ENCODE data around the gene SLC6A3. TPM values are rescaled to one million over a fixed set of nuclear protein-coding genes. Genes with fewer than 3 reads are reported as not detected.

The SLC6A3 gene
- total RNA-seq, 4 donors from 2014 or later, result not detected

- TF ChIP-seq EP300 (IDR thresholded peaks at IDR 0.05; ENCODE audit: low read depth), result no peak
- TF ChIP-seq CTCF (IDR thresholded peaks at IDR 0.05), result no peak
- TF ChIP-seq POLR2A (IDR thresholded peaks at IDR 0.05), result no peak
- no peak for TF ChIP-seq POLR2AphosphoS5 (IDR thresholded peaks at IDR 0.05)
- in situ Hi-C loops (cut with MboI; ENCODE audit: low pct_ligation_motif_present in 1 of 4, low pct_unique_long_range_greater_than_20kb in 1 of 4, low sequenced_read_pairs in 3 of 4), result no loop called here
- Histone ChIP-seq H3K27me3 (peaks cover 17% of the 10 kb centered on the region), H3K36me3 (no peaks in the 10 kb centered on the region), H3K4me3 (no peak overlapping the region), H3K4me1 (no peaks in the 10 kb centered on the region), H3K9me3 (no peaks in the 10 kb centered on the region), H3K27ac (no peak overlapping the region)
- intact Hi-C loops (cut with DNase I; ENCODE audit: low total_unique reads), result no loop called here
- whole genome bisulfite sequencing, 2 donors (ENCODE audit: low coverage in 1 of 2), result 75% methylated on average over 10 of the region's 10 CpGs; no CpG with 5 or more reads in 1 of the 2 donors
- DNase-seq, result no peak
Measured at GRCh38 chr5:1412621-1413020, 32.6 kb downstream of the SLC6A3 start.

GRCh38 chr5:1412163-1412562 lies 33.1 kb downstream of the SLC6A3 start:
- no peak overlapping the region for H3K4me3 ChIP-seq
- H3K9me3 ChIP-seq, result no peaks in the 10 kb centered on the region
- in situ Hi-C loops (cut with MboI; ENCODE audit: low pct_ligation_motif_present in 1 of 4, low pct_unique_long_range_greater_than_20kb in 1 of 4, low sequenced_read_pairs in 3 of 4) (no loop called here), intact Hi-C loops (cut with DNase I; ENCODE audit: low total_unique reads) (no loop called here)
- H3K27me3 ChIP-seq, result peaks cover 17% of the 10 kb centered on the region
- H3K36me3 ChIP-seq, result no peaks in the 10 kb centered on the region
- no peaks in the 10 kb centered on the region for H3K4me1 ChIP-seq
- TF ChIP-seq POLR2AphosphoS5 (IDR thresholded peaks at IDR 0.05), result no peak
- TF ChIP-seq EP300 (IDR thresholded peaks at IDR 0.05; ENCODE audit: low read depth), result no peak
- no peak for TF ChIP-seq POLR2A (IDR thresholded peaks at IDR 0.05)
- TF ChIP-seq CTCF (IDR thresholded peaks at IDR 0.05), result no peak
- 54 to 100% methylated on average over 2 to 15 of the region's 16 CpGs for WGBS, 2 donors (ENCODE audit: low coverage in 1 of 2)
- DNase-seq, result no peak
- H3K27ac ChIP-seq, result no peak overlapping the region

- no peak for TF ChIP-seq EP300 (IDR thresholded peaks at IDR 0.05; ENCODE audit: low read depth)
- in situ Hi-C loops (cut with MboI; ENCODE audit: low pct_ligation_motif_present in 1 of 4, low pct_unique_long_range_greater_than_20kb in 1 of 4, low sequenced_read_pairs in 3 of 4) (no loop called here), intact Hi-C loops (cut with DNase I; ENCODE audit: low total_unique reads) (no loop called here)
- H3K27me3 ChIP-seq, result peaks cover 17% of the 10 kb centered on the region
- WGBS, 2 donors (ENCODE audit: low coverage in 1 of 2), result 72% methylated on average over 19 of the region's 22 CpGs; no CpG with 5 or more reads in 1 of the 2 donors
- no peaks in the 10 kb centered on the region for H3K4me1 ChIP-seq
- no peaks in the 10 kb centered on the region for H3K9me3 ChIP-seq
- no peak overlapping the region for H3K4me3 ChIP-seq
- no peak for DNase-seq
- no peak overlapping the region for H3K27ac ChIP-seq
- no peaks in the 10 kb centered on the region for H3K36me3 ChIP-seq
Measured at GRCh38 chr5:1411099-1411498, 34.1 kb downstream of the SLC6A3 start.

DNA sequence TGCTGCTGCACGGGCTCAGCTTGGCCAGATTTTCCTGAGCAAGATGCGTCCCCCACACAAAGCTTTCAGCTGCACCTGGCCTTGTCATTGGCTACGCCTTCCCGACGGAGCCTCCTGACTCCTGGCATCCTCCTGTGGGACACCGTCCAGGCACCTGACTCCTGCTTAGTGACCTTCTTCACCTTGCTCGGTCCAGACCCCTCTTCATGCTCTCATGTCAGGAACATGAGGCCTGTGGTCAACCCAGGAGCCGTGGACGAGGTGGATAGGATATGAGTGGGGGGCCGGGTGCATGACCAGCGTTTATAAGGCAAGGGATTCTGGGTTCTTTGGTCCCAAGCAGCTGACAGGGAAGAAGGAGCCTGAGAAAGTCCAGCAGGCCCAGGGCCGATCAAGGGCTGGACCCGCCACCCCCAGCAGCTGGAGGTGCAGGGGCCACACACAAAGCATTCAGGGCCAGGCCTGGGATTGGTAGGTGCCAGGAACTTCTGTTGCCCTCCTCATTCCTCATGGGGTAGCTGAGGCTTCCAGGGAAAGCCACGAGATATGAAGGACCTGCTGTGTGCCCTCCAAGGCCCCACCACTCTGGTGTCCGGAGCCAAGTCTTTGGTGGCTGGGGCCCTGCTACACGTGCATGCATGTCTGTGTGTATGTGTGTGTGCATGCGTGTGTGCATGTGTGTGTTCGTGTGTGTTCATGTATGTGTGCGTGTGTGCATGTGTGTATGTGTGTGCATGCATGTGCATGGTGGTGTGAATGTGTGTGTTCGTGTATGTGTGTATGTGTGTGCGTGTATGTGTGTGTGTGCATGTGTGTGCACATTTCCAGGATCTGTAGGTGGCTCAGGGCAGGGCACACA lies 34.9 kb downstream of the SLC6A3 start:
- 82 to 85% methylated on average over 9 to 21 of the region's 21 CpGs for WGBS, 2 donors (ENCODE audit: low coverage in 1 of 2)
- TF ChIP-seq CTCF (IDR thresholded peaks at IDR 0.05), result no peak
- TF ChIP-seq POLR2AphosphoS5 (IDR thresholded peaks at IDR 0.05), result no peak
- no peak for TF ChIP-seq POLR2A (IDR thresholded peaks at IDR 0.05)
- TF ChIP-seq EP300 (IDR thresholded peaks at IDR 0.05; ENCODE audit: low read depth), result no peak
- Histone ChIP-seq H3K27ac (no peak overlapping the region), H3K4me1 (no peaks in the 10 kb centered on the region), H3K36me3 (no peaks in the 10 kb centered on the region), H3K9me3 (no peaks in the 10 kb centered on the region), H3K27me3 (peaks cover 17% of the 10 kb centered on the region), H3K4me3 (no peak overlapping the region)
- in situ Hi-C loops (cut with MboI; ENCODE audit: low pct_ligation_motif_present in 1 of 4, low pct_unique_long_range_greater_than_20kb in 1 of 4, low sequenced_read_pairs in 3 of 4) (no loop called here), intact Hi-C loops (cut with DNase I; ENCODE audit: low total_unique reads) (no loop called here)
- DNase-seq, result no peak
